Tibial artery (tissue), 4 donors: ENCODE data around the gene GALNT9.
"Not testable (repeated sequence)": the region's sequence is repeated elsewhere in the genome, so short reads cannot be mapped to it uniquely, and the experiment has no call there.

Experiments
- DNase-seq, 2 donors: peaks; one replicate each; pipeline ENCODE4 v3.0.0-alpha.2; 2019
- H3K27ac ChIP-seq, 2 donors: fragments of 200-600 bp; sonication (generic) in 1 of 2; 1 replicate in 1 of 2; 2 replicates in 1 of 2; pipeline ENCODE4 v1.5.1; 2018 to 2019; ENCODE audit warnings: mild to moderate bottlenecking in 1 of 2
- H3K27me3 ChIP-seq, 2 donors: fragments of 200-600 bp; sonication (generic) in 1 of 2; one replicate each; pipeline versions ENCODE4 v1.5.1 to v1.6.0; 2016 to 2019
- H3K36me3 ChIP-seq, 3 donors: fragments of 200-600 bp; sonication (generic) in 2 of 3; one replicate each; pipeline ENCODE4 v1.5.1; 2016 to 2019; ENCODE audit warnings: mild to moderate bottlenecking in 2 of 3
- H3K4me1 ChIP-seq, 4 donors: fragments of 200-600 bp; sonication (generic) in 2 of 4; 1 replicate in 3 of 4; 2 replicates in 1 of 4; pipeline ENCODE4 v1.5.1; 2016 to 2019
- H3K4me3 ChIP-seq, 2 donors: fragments of 200-600 bp; sonication (generic) in 1 of 2; 1 replicate in 1 of 2; 2 replicates in 1 of 2; pipeline ENCODE4 v1.5.1; 2018 to 2019; ENCODE audit warnings: mild to moderate bottlenecking in 2 of 2
- H3K9me3 ChIP-seq, 3 donors: fragments of 200-600 bp; sonication (generic) in 1 of 3; one replicate each; pipeline ENCODE4 v1.5.1; 2016 to 2019
- CTCF ChIP-seq, 2 experiments: fragments of 200-600 bp in 1 of 2; fragments of 450-650 bp in 1 of 2; IDR thresholded peaks; one replicate each; pipeline ENCODE4 v1.5.1; 2017 to 2019; ENCODE audit warnings: antibody characterized with exemption in 2 of 2, mild to moderate bottlenecking in 1 of 2, moderate library complexity in 1 of 2
- intact Hi-C: fragments of 100-400 bp; cut with DNase I; formaldehyde crosslinking; loops from one replicate; pipeline ENCODE4 v1.15.0; 2023; ENCODE audit warnings: low total_unique reads

Gene GALNT9

GRCh38 chr12:132308853-132309595 is 20.4 kb downstream of the GALNT9 start:
- H3K4me1 ChIP-seq = no peaks in the 10 kb centered on the region
- no peak for TF ChIP-seq CTCF (IDR thresholded peaks at IDR 0.05)
- DNase-seq = no peak
- H3K36me3 ChIP-seq = no peaks in the 10 kb centered on the region
- no peak overlapping the region for H3K4me3 ChIP-seq
- intact Hi-C loops = no loop called here
- H3K9me3 ChIP-seq = peaks cover 0 to 30% (median 20%) of the 10 kb centered on the region in 3 donors
- H3K27ac ChIP-seq = no peak overlapping the region
- peaks cover 0 to 12% of the 10 kb centered on the region in 2 donors for H3K27me3 ChIP-seq

GRCh38 chr12:132307976-132308852 is 21.2 kb downstream of the GALNT9 start:
- no peak for TF ChIP-seq CTCF (IDR thresholded peaks at IDR 0.05)
- H3K4me1 ChIP-seq = no peaks in the 10 kb centered on the region
- H3K9me3 ChIP-seq = peaks cover 0 to 29% (median 20%) of the 10 kb centered on the region in 3 donors
- no peaks in the 10 kb centered on the region for H3K36me3 ChIP-seq
- peaks cover 0 to 12% of the 10 kb centered on the region in 2 donors for H3K27me3 ChIP-seq
- intact Hi-C loops = no loop called here
- no peak overlapping the region for H3K4me3 ChIP-seq
- no peak for DNase-seq
- H3K27ac ChIP-seq = no peak overlapping the region

- DNase-seq = no peak
- Histone ChIP-seq H3K27me3 (peaks cover 0 to 19% of the 10 kb centered on the region in 2 donors), H3K9me3 (peaks cover 0 to 18% (median 13%) of the 10 kb centered on the region in 3 donors), H3K27ac (no peak overlapping the region), H3K36me3 (no peaks in the 10 kb centered on the region), H3K4me1 (no peaks in the 10 kb centered on the region), H3K4me3 (no peak overlapping the region)
- intact Hi-C loops = no loop called here
- no peak for TF ChIP-seq CTCF (IDR thresholded peaks at IDR 0.05)
These were observed 22.6 kb downstream of the GALNT9 start for GRCh38 chr12:132306885-132307191.

GRCh38 chr12:132305991-132306884 is 23.2 kb downstream of the GALNT9 start:
- no peak for TF ChIP-seq CTCF (IDR thresholded peaks at IDR 0.05)
- Histone ChIP-seq H3K36me3 (no peaks in the 10 kb centered on the region), H3K27me3 (peaks cover 0 to 23% of the 10 kb centered on the region in 2 donors), H3K4me1 (no peaks in the 10 kb centered on the region), H3K9me3 (peaks cover 0 to 12% (median 8%) of the 10 kb centered on the region in 3 donors), H3K27ac (no peak overlapping the region), H3K4me3 (no peak overlapping the region)
- no peak for DNase-seq
- intact Hi-C loops = no loop called here

- intact Hi-C loops = no loop called here
- Histone ChIP-seq H3K27ac (no peak overlapping the region), H3K9me3 (peaks cover 0 to 5% (median 1%) of the 10 kb centered on the region in 3 donors), H3K36me3 (no peaks in the 10 kb centered on the region), H3K4me3 (no peak overlapping the region), H3K27me3 (peaks cover 0 to 29% of the 10 kb centered on the region in 2 donors), H3K4me1 (no peaks in the 10 kb centered on the region)
- DNase-seq = no peak
- no peak for TF ChIP-seq CTCF (IDR thresholded peaks at IDR 0.05)
These were observed 23.8 kb downstream of the GALNT9 start for GRCh38 chr12:132305560-132305966.

GRCh38 chr12:132304866-132305265 is 24.5 kb downstream of the GALNT9 start:
- intact Hi-C loops, H3K27ac ChIP-seq, DNase-seq, H3K9me3 ChIP-seq, H3K4me1 ChIP-seq, H3K4me3 ChIP-seq, H3K36me3 ChIP-seq: not testable (repeated sequence)
- peaks cover 0 to 29% of the 10 kb centered on the region in 2 donors for H3K27me3 ChIP-seq

- intact Hi-C loops = not testable (repeated sequence)
These were observed 25.5 kb downstream of the GALNT9 start for GRCh38 chr12:132303853-132304373.

More at GRCh38 chr12:132303853-132304373, 25.5 kb downstream of the GALNT9 start:
- not testable (repeated sequence) for H3K27ac ChIP-seq, H3K4me3 ChIP-seq, H3K9me3 ChIP-seq, H3K4me1 ChIP-seq, DNase-seq, H3K36me3 ChIP-seq
- H3K27me3 ChIP-seq = peaks cover 0 to 29% of the 10 kb centered on the region in 2 donors
